ENCODE data around the gene NCK2. TPM values are rescaled to one million over a fixed set of nuclear protein-coding genes. Genes with fewer than 3 reads are reported as not detected.

NCK2 gene
- total and polyA plus RNA-seq, 2 donors from 2014 or later, result 22.8 to 52.9 TPM

- intact Hi-C loops (cut with DNase I), result no loop called here
- H3K4me1 ChIP-seq (ENCODE audit: control insufficient read depth in 2 of 3, insufficient read depth in 2 of 3, low read depth in 1 of 3, low read length in 3 of 3), result peaks cover 0 to 31% (median 28%) of the 10 kb centered on the region in 3 donors
- no peak overlapping the region for H3K9ac ChIP-seq (ENCODE audit: low read length in 3 of 3)
- H3K27ac ChIP-seq (ENCODE audit: low read depth in 2 of 2, low read length in 2 of 2), result no peak overlapping the region
- no peak overlapping the region for H3K4me3 ChIP-seq (ENCODE audit: low read length in 3 of 3)
- H3K27me3 ChIP-seq (ENCODE audit: control insufficient read depth, insufficient read depth, low read length), result no peaks in the 10 kb centered on the region
- H3K9me3 ChIP-seq (ENCODE audit: control insufficient read depth in 2 of 3, insufficient read depth in 1 of 3, low read length in 3 of 3), result peaks cover 0 to 7% (median 0%) of the 10 kb centered on the region in 3 donors
- TF ChIP-seq CTCF (IDR thresholded peaks at IDR 0.05; ENCODE audit: borderline replicate concordance, extremely low read depth, insufficient read depth), result no peak
- FAIRE-seq, result no peak
- H3K36me3 ChIP-seq (ENCODE audit: control insufficient read depth in 2 of 3, insufficient read depth in 3 of 3, low read length in 3 of 3), result peaks cover 0 to 5% (median 0%) of the 10 kb centered on the region in 3 donors
- DNase-seq, result no peak
Observed at GRCh38 chr2:105883911-105884694, 139.4 kb downstream of the NCK2 start.

GRCh38 chr2:105885456-105885855 is 140.7 kb downstream of the NCK2 start:
- Histone ChIP-seq H3K9ac (ENCODE audit: low read length in 3 of 3) (no peak overlapping the region), H3K4me1 (ENCODE audit: control insufficient read depth in 2 of 3, insufficient read depth in 2 of 3, low read depth in 1 of 3, low read length in 3 of 3) (peaks cover 0 to 29% (median 26%) of the 10 kb centered on the region in 3 donors), H3K36me3 (ENCODE audit: control insufficient read depth in 2 of 3, insufficient read depth in 3 of 3, low read length in 3 of 3) (peaks cover 0 to 5% (median 0%) of the 10 kb centered on the region in 3 donors), H3K4me3 (ENCODE audit: low read length in 3 of 3) (no peak overlapping the region), H3K27ac (ENCODE audit: low read depth in 2 of 2, low read length in 2 of 2) (no peak overlapping the region), H3K27me3 (ENCODE audit: control insufficient read depth, insufficient read depth, low read length) (no peaks in the 10 kb centered on the region), H3K9me3 (ENCODE audit: control insufficient read depth in 2 of 3, insufficient read depth in 1 of 3, low read length in 3 of 3) (peaks cover 0 to 7% (median 0%) of the 10 kb centered on the region in 3 donors)
- TF ChIP-seq CTCF (IDR thresholded peaks at IDR 0.05; ENCODE audit: borderline replicate concordance, extremely low read depth, insufficient read depth), result no peak
- FAIRE-seq (no peak), DNase-seq (no peak)
- intact Hi-C loops (cut with DNase I), result no loop called here

- Histone ChIP-seq H3K9me3 (ENCODE audit: control insufficient read depth in 2 of 3, insufficient read depth in 1 of 3, low read length in 3 of 3) (peaks cover 0 to 7% (median 0%) of the 10 kb centered on the region in 3 donors), H3K27ac (ENCODE audit: low read depth in 2 of 2, low read length in 2 of 2) (peak overlapping the region; percentile 17 to 32), H3K27me3 (ENCODE audit: control insufficient read depth, insufficient read depth, low read length) (no peaks in the 10 kb centered on the region), H3K4me1 (ENCODE audit: control insufficient read depth in 2 of 3, insufficient read depth in 2 of 3, low read depth in 1 of 3, low read length in 3 of 3) (peaks cover 0 to 31% (median 29%) of the 10 kb centered on the region in 3 donors), H3K36me3 (ENCODE audit: control insufficient read depth in 2 of 3, insufficient read depth in 3 of 3, low read length in 3 of 3) (peaks cover 0 to 5% (median 0%) of the 10 kb centered on the region in 3 donors), H3K9ac (ENCODE audit: low read length in 3 of 3) (no peak overlapping the region), H3K4me3 (ENCODE audit: low read length in 3 of 3) (peak overlapping the region in 1 of 3 donors; percentile 7)
- FAIRE-seq, result no peak
- no peak for DNase-seq
- intact Hi-C loops (cut with DNase I), result no loop called here
- no peak for TF ChIP-seq CTCF (IDR thresholded peaks at IDR 0.05; ENCODE audit: borderline replicate concordance, extremely low read depth, insufficient read depth)
Observed at GRCh38 chr2:105886029-105886454, 141.3 kb downstream of the NCK2 start.

All from kidney (tissue), 14 donors.